Cardiac muscle cell (in vitro differentiated cells and primary cell): ENCODE results near the gene SYNGAP1. TPM values are rescaled to one million over a fixed set of nuclear protein-coding genes. Genes with fewer than 3 reads are reported as not detected.

Source experiments
- DNase-seq, 2 donors: peaks; one replicate each; pipeline versions ENCODE4 v3.0.0 to v3.0.0-alpha.2; 2010 to 2017; ENCODE audit warnings: low read depth in 1 of 2, low spot score in 1 of 2
- H3K27ac ChIP-seq: fragments of 200-600 bp; sonication (generic); 2 replicates; pipeline ENCODE4 v1.5.1; 2016
- H3K27me3 ChIP-seq: fragments of 200-600 bp; sonication (generic); 2 replicates; pipeline ENCODE4 v1.6.0; 2016; ENCODE audit warnings: control low read depth
- H3K36me3 ChIP-seq: fragments of 200-600 bp; sonication (generic); 2 replicates; pipeline ENCODE4 v1.5.1; 2016; ENCODE audit warnings: control low read depth
- H3K4me1 ChIP-seq: fragments of 200-600 bp; sonication (generic); 2 replicates; pipeline ENCODE4 v1.8.1; 2017; ENCODE audit warnings: low read depth, mild to moderate bottlenecking, mixed run types
- H3K4me3 ChIP-seq: fragments of 200-600 bp; sonication (generic); 2 replicates; pipeline ENCODE4 v1.5.1; 2016; ENCODE audit warnings: mild to moderate bottlenecking
- H3K9me3 ChIP-seq: fragments of 200-600 bp; sonication (generic); 2 replicates; pipeline ENCODE4 v1.5.1; 2017; ENCODE audit warnings: low read depth, mild to moderate bottlenecking, control low read depth
- CTCF ChIP-seq: IDR thresholded peaks from 2 replicates; pipeline ENCODE4 v1.5.1; 2012; ENCODE audit warnings: low read depth, mild to moderate bottlenecking, low read length
- polyA plus RNA-seq: library from polyadenylated mRNA; unstranded; fragments of >200 nt; fragmentation: Nextera tagmentation; extraction: Ambion mirVana; gene quantifications from 2 replicates; pipeline ENCODE4 v1.2.1, GENCODE V29; 2016
- total RNA-seq: library from RNA; depleted of rRNA; stranded (reverse); fragments of >200 nt; gene quantifications from 2 replicates; pipeline ENCODE4 v1.2.3, GENCODE V29; 2016

Gene SYNGAP1
- total and polyA plus RNA-seq, 2 experiments from 2014 or later, result 6.8 to 20.2 TPM

DNA sequence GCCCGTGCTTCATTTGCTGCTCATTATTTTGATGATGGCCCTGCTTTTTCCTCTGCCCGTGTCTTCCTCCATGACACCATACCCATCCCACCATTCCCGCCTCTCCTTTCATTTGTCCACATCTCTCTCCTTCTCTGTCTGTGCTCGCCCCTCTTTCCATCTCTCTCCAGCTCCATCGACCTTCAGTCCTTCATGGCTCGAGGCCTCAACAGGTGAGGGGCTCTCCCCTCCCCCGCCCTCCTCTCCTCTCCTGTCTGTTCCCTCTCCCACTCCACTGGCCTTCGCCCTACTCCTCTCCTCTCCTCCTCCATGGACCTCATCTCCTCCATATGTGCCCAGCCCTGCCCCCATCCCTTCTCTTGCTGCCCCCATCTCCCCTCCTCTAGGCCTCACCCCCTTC, 22.4 kb downstream of the SYNGAP1 start:
- no peaks in the 10 kb centered on the region for H3K9me3 ChIP-seq
- DNase-seq, result no peak
- H3K4me3 ChIP-seq, result no peak overlapping the region
- H3K4me1 ChIP-seq, result no peaks in the 10 kb centered on the region
- TF ChIP-seq CTCF, result no peak
- H3K27ac ChIP-seq, result no peak overlapping the region
- H3K36me3 ChIP-seq, result peaks cover 50% of the 10 kb centered on the region
- no peaks in the 10 kb centered on the region for H3K27me3 ChIP-seq

DNA sequence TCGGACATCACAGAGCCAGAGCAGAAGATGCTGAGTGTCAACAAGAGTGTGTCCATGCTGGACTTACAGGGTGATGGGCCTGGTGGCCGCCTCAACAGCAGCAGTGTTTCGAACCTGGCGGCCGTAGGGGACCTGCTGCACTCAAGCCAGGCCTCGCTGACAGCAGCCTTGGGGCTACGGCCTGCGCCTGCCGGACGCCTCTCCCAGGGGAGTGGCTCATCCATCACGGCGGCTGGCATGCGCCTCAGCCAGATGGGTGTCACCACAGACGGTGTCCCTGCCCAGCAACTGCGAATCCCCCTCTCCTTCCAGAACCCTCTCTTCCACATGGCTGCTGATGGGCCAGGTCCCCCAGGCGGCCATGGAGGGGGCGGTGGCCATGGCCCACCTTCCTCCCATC, 23.2 kb downstream of the SYNGAP1 start:
- no peak for TF ChIP-seq CTCF
- Histone ChIP-seq H3K36me3 (peaks cover 48% of the 10 kb centered on the region), H3K9me3 (no peaks in the 10 kb centered on the region), H3K27ac (no peak overlapping the region), H3K4me1 (no peaks in the 10 kb centered on the region), H3K27me3 (no peaks in the 10 kb centered on the region), H3K4me3 (no peak overlapping the region)
- DNase-seq, result no peak

- no peaks in the 10 kb centered on the region for H3K4me1 ChIP-seq
- DNase-seq, result no peak
- H3K4me3 ChIP-seq, result no peak overlapping the region
- no peaks in the 10 kb centered on the region for H3K9me3 ChIP-seq
- H3K27me3 ChIP-seq, result no peaks in the 10 kb centered on the region
- peaks cover 43% of the 10 kb centered on the region for H3K36me3 ChIP-seq
- TF ChIP-seq CTCF, result no peak
- H3K27ac ChIP-seq, result peak overlapping the region; percentile 14
These were observed 24.0 kb downstream of the SYNGAP1 start for GRCh38 chr6:33443619-33444504.

GRCh38 chr6:33445119-33445603, 25.3 kb downstream of the SYNGAP1 start:
- Histone ChIP-seq H3K27me3 (no peaks in the 10 kb centered on the region), H3K27ac (no peak overlapping the region), H3K36me3 (peaks cover 43% of the 10 kb centered on the region), H3K9me3 (no peaks in the 10 kb centered on the region), H3K4me1 (no peaks in the 10 kb centered on the region), H3K4me3 (no peak overlapping the region)
- DNase-seq, result no peak
- TF ChIP-seq CTCF, result no peak

GRCh38 chr6:33446356-33446755, 26.5 kb downstream of the SYNGAP1 start:
- Histone ChIP-seq H3K27me3 (no peaks in the 10 kb centered on the region), H3K36me3 (peaks cover 43% of the 10 kb centered on the region), H3K27ac (no peak overlapping the region), H3K4me1 (no peaks in the 10 kb centered on the region), H3K4me3 (no peak overlapping the region), H3K9me3 (no peaks in the 10 kb centered on the region)
- TF ChIP-seq CTCF, result no peak
- no peak for DNase-seq
